DND-41 (cell line): Measurements from ENCODE around the gene ASMT.

ENCODE experiments used
- ATAC-seq: fragments of 200-7000 bp; cut with Tn5 transposase; 3 replicates; pipeline ENCODE4 v1.9.1; 2021; ENCODE audit warnings: low read depth; ENCODE audit not compliant: insufficient read depth
- DNase-seq: peaks from one replicate; pipeline ENCODE4 v3.0.0-alpha.2; 2020
- H2AFZ ChIP-seq: 2 replicates; pipeline ENCODE4 v1.6.0; 2012; ENCODE audit warnings: low read depth, low read length
- H3K27ac ChIP-seq: 2 replicates; pipeline ENCODE4 v1.5.1; 2012; ENCODE audit warnings: low read length, inconsistent platforms
- H3K27me3 ChIP-seq: fragments of 200-600 bp; sonication (generic); 2 replicates; pipeline ENCODE4 v1.6.0; 2012; ENCODE audit warnings: low read length, mild to moderate bottlenecking, inconsistent platforms; ENCODE audit not compliant: insufficient read depth, poor library complexity
- H3K36me3 ChIP-seq: 2 replicates; pipeline ENCODE4 v1.5.1; 2012; ENCODE audit warnings: low read length, inconsistent platforms; ENCODE audit not compliant: insufficient read depth
- H3K4me1 ChIP-seq: 2 replicates; pipeline ENCODE4 v1.5.1; 2012; ENCODE audit warnings: mild to moderate bottlenecking, low read length; ENCODE audit not compliant: insufficient read depth
- H3K4me2 ChIP-seq: 2 replicates; pipeline ENCODE4 v1.6.0; 2012; ENCODE audit warnings: mild to moderate bottlenecking, moderate library complexity, low read length, inconsistent platforms; ENCODE audit not compliant: insufficient read depth
- H3K4me3 ChIP-seq, 2 experiments: fragments of 200-600 bp in 1 of 2; shearing (Covaris generic) in 1 of 2; 2 replicates each; pipeline ENCODE4 v1.5.1; 2012 to 2016; ENCODE audit warnings: inconsistent platforms in 2 of 2, low read length in 2 of 2, mild to moderate bottlenecking in 2 of 2, low read depth in 1 of 2, moderate library complexity in 1 of 2
- H3K79me2 ChIP-seq: 2 replicates; pipeline ENCODE4 v1.6.0; 2012; ENCODE audit warnings: low read length, inconsistent platforms; ENCODE audit not compliant: insufficient read depth
- H3K9ac ChIP-seq: 2 replicates; pipeline ENCODE4 v1.6.0; 2012; ENCODE audit warnings: low read depth, mild to moderate bottlenecking, inconsistent platforms, low read length, moderate library complexity
- H3K9me3 ChIP-seq: 2 replicates; pipeline ENCODE4 v1.5.1; 2012; ENCODE audit warnings: low read length, moderate library complexity, mild to moderate bottlenecking, inconsistent platforms; ENCODE audit not compliant: insufficient read depth, severe bottlenecking
- H4K20me1 ChIP-seq: 2 replicates; pipeline ENCODE4 v1.6.0; 2012; ENCODE audit warnings: low read length; ENCODE audit not compliant: insufficient read depth
- CTCF ChIP-seq: IDR thresholded peaks from 2 replicates; pipeline ENCODE4 v1.5.1; 2012; ENCODE audit warnings: borderline replicate concordance, low read length, moderate library complexity, mild to moderate bottlenecking; ENCODE audit not compliant: poor library complexity, severe bottlenecking; ENCODE audit errors: extremely low read depth
- EZH2 ChIP-seq: IDR thresholded peaks from 3 replicates; pipeline ENCODE4 v1.6.1; 2012; ENCODE audit warnings: borderline replicate concordance, low read depth, mild to moderate bottlenecking, moderate library complexity, low read length, inconsistent platforms; ENCODE audit not compliant: severe bottlenecking

ASMT gene

GRCh38 chrX:1593286-1594271 lies 21.3 kb upstream of the ASMT start:
- no peak for DNase-seq
- Histone ChIP-seq H3K79me2 (peaks cover 70% of the 10 kb centered on the region), H3K27ac (peak overlapping the region; percentile 48), H3K36me3 (peaks cover 57% of the 10 kb centered on the region), H4K20me1 (peaks cover 63% of the 10 kb centered on the region), H3K9ac (peak overlapping the region; percentile 68), H3K4me3 (peak overlapping the region; percentile 48 to 91; a peak in 3 of 4 replicates), H3K9me3 (no peaks in the 10 kb centered on the region), H3K4me1 (peaks cover 27% of the 10 kb centered on the region), H2AFZ (no peak overlapping the region), H3K27me3 (no peaks in the 10 kb centered on the region), H3K4me2 (peak overlapping the region; percentile 91)
- no peak for ATAC-seq
- TF ChIP-seq CTCF (no peak), EZH2 (no peak)

- peaks cover 80% of the 10 kb centered on the region for H3K79me2 ChIP-seq
- TF ChIP-seq EZH2 = no peak
- no peak for TF ChIP-seq CTCF
- peaks cover 27% of the 10 kb centered on the region for H3K4me1 ChIP-seq
These were observed 19.2 kb upstream of the ASMT start for GRCh38 chrX:1595711-1596060.

GRCh38 chrX:1596676-1597344 lies 18.0 kb upstream of the ASMT start:
- H3K9ac ChIP-seq = no peak overlapping the region
- no peaks in the 10 kb centered on the region for H3K27me3 ChIP-seq
- H3K4me1 ChIP-seq = peaks cover 24% of the 10 kb centered on the region
- no peak overlapping the region for H3K4me2 ChIP-seq
- H3K36me3 ChIP-seq = peaks cover 90% of the 10 kb centered on the region
- H3K27ac ChIP-seq = no peak overlapping the region
- H3K9me3 ChIP-seq = peaks cover 5% of the 10 kb centered on the region
- H2AFZ ChIP-seq = no peak overlapping the region
- no peak for ATAC-seq
- peaks cover 79% of the 10 kb centered on the region for H3K79me2 ChIP-seq
- TF ChIP-seq EZH2 (no peak), CTCF (no peak)
- H3K4me3 ChIP-seq = no peak overlapping the region
- H4K20me1 ChIP-seq = peaks cover 79% of the 10 kb centered on the region
- DNase-seq = no peak

More at GRCh38 chrX:1595711-1596060, 19.2 kb upstream of the ASMT start:
- Histone ChIP-seq H4K20me1 (peaks cover 79% of the 10 kb centered on the region), H3K27ac (no peak overlapping the region; the same call in 1 of the 2 replicates), H3K27me3 (no peaks in the 10 kb centered on the region), H3K4me3 (no peak overlapping the region), H2AFZ (no peak overlapping the region), H3K9ac (no peak overlapping the region), H3K9me3 (no peaks in the 10 kb centered on the region), H3K36me3 (peaks cover 78% of the 10 kb centered on the region), H3K4me2 (peak overlapping the region; percentile 39; the same call in 1 of the 2 replicates)
- no peak for ATAC-seq
- no peak for DNase-seq
